ENCODE measurements around the gene SLC43A3.
"Not testable (repeated sequence)": the region's sequence is repeated elsewhere in the genome, so short reads cannot be mapped to it uniquely, and the experiment has no call there.

The SLC43A3 gene

DNA sequence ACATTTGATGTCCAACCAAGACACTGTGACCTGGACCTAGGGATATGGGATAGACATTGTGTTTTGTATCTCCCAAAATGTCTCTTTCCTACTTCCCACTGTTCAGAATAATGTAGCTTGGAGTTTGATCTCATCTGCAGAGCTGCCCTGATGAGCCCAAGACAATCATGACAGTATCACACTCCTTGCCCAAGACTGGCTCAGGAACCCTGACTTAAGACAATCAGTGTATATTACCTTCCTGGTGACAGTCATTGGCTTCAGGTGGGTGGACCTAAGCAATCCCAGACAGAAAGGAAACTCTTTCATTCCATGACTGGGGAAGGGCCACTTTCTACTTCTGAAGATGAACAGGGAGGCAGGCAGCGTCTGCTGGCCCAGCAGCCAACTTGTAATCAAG, 19.1 kb upstream of the SLC43A3 start:
- Mint-ChIP-seq H3K36me3 (ENCODE audit: low read depth) (no peaks in the 10 kb centered on the region), H3K27ac (no peak overlapping the region), H3K4me3 (no peak overlapping the region), H3K27me3 (ENCODE audit: low read depth) (peaks cover 14% of the 10 kb centered on the region), H3K4me1 (no peaks in the 10 kb centered on the region), H3K9me3 (no peaks in the 10 kb centered on the region)
- TF ChIP-seq, protein P1, sequence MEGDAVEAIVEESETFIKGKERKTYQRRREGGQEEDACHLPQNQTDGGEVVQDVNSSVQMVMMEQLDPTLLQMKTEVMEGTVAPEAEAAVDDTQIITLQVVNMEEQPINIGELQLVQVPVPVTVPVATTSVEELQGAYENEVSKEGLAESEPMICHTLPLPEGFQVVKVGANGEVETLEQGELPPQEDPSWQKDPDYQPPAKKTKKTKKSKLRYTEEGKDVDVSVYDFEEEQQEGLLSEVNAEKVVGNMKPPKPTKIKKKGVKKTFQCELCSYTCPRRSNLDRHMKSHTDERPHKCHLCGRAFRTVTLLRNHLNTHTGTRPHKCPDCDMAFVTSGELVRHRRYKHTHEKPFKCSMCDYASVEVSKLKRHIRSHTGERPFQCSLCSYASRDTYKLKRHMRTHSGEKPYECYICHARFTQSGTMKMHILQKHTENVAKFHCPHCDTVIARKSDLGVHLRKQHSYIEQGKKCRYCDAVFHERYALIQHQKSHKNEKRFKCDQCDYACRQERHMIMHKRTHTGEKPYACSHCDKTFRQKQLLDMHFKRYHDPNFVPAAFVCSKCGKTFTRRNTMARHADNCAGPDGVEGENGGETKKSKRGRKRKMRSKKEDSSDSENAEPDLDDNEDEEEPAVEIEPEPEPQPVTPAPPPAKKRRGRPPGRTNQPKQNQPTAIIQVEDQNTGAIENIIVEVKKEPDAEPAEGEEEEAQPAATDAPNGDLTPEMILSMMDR (IDR thresholded peaks at IDR 0.05; ENCODE audit: unreplicated experiment in 3 of 3): no peak

DNA sequence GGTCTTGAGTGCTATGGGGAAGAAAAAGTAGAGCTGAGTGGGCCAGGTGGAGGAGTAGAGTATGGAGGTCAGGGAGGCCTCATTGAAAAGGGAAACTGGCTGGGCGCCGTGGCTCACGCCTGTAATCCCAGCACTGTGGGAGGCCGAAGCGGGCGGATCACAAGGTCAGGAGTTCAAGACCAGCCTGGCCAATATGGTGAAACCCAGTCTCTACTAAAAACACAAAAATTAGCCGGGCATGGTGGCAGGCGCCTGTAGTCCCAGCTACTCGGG, 18.1 kb upstream of the SLC43A3 start:
- H3K36me3 Mint-ChIP-seq (ENCODE audit: low read depth); H3K4me3 Mint-ChIP-seq; H3K9me3 Mint-ChIP-seq; H3K27ac Mint-ChIP-seq; H3K4me1 Mint-ChIP-seq; H3K27me3 Mint-ChIP-seq (ENCODE audit: low read depth): not testable (repeated sequence)

DNA sequence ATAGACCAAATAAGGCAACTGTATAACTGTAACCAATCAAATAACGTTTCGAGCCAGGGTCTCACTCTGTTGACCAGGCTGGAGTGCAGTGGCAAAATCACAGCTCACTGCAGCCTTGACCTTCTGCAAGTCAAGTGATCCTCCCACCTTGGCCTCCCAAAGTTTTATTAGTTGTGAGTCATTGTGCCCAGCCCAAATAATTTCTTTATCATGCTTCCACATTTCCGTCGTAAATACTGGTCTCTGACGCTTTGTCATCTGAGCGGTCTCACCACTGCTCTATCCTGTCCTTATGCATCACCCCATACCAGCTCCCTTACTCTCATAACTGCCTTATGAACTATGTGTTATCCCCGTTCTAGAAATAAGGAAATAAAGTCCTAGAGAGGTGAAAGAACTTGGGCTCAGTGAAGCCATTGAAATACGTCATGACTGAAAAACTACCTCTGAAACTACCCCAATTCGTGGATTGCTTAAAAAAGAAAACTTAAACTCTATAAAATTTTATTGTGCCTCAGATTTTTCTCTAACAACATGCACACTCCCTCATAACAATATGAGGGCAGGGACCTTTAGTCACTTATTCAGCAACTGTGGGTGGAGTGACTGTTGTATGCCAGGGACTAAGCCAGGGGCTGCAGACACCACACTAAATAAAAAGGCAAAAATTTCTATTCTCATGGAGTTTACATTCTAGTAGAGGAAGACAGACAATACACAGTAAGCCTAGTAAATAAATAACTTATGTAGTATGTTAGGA, 17.6 kb upstream of the SLC43A3 start:
- H3K9me3 Mint-ChIP-seq: no peaks in the 10 kb centered on the region
- TF ChIP-seq, protein P1 (IDR thresholded peaks at IDR 0.05; ENCODE audit: unreplicated experiment in 3 of 3): no peak
- H3K27ac Mint-ChIP-seq: no peak overlapping the region
- no peaks in the 10 kb centered on the region for H3K36me3 Mint-ChIP-seq (ENCODE audit: low read depth)
- no peaks in the 10 kb centered on the region for H3K4me1 Mint-ChIP-seq
- H3K4me3 Mint-ChIP-seq: no peak overlapping the region
- H3K27me3 Mint-ChIP-seq (ENCODE audit: low read depth): peaks cover 4% of the 10 kb centered on the region

DNA sequence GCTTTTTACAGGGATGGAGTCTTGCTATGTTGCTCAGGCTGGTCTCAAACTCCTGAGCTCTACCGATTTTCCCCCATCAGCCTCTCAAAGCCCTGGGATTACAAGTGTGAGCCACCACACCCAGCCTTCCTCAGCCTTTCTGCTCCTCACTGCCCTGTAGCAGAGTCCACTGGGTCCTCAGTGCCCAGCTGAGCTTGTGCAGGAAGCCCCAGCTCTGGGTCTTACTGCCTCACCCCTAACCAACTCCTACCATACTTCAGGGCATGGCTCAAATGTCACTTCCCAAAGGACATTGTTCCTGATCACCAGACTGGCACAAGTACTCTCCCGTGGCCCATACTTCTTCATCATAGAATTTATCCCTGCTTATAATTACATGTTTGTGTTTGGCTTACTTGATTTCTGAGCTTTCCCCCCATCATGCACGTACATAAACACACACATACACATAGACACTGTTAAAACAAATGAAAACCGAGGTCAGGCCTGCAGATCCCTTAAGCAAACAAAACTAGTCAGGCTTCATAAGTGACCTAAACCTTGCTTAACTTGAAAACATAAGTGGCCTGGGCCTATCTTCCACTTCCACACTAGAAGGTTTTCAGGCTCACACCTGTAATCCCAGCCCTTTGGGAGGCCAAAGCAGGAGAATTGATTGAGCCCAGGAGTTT, 14.0 kb upstream of the SLC43A3 start:
- Mint-ChIP-seq H3K36me3 (ENCODE audit: low read depth) (no peaks in the 10 kb centered on the region), H3K27me3 (ENCODE audit: low read depth) (peaks cover 7% of the 10 kb centered on the region), H3K27ac (no peak overlapping the region), H3K4me3 (no peak overlapping the region), H3K4me1 (no peaks in the 10 kb centered on the region), H3K9me3 (no peaks in the 10 kb centered on the region)
- TF ChIP-seq, protein P1 (IDR thresholded peaks at IDR 0.05; ENCODE audit: unreplicated experiment in 3 of 3): no peak

DNA sequence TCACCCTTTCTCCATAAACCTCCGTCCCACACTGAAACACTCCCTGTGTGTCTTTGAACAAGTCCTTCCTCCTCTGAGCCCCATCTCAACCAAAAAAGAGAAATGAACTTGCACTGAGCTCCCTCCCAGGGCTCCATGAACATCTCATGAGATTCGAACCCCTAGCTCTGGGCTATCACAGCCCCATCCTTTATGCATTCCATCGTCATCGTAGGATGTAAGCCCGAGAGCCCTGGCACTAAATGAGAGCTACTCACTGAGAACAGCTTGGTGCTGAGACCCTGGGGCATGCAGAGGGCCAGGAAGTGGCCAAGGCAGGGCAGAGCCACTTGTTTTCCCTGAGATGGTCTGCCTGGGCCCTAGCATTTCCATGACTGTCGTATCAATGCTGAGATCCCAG, 12.9 kb upstream of the SLC43A3 start:
- no peak overlapping the region for H3K4me3 Mint-ChIP-seq
- TF ChIP-seq, protein P1 (IDR thresholded peaks at IDR 0.05; ENCODE audit: unreplicated experiment in 3 of 3): no peak
- H3K4me1 Mint-ChIP-seq: no peaks in the 10 kb centered on the region
- H3K36me3 Mint-ChIP-seq (ENCODE audit: low read depth): no peaks in the 10 kb centered on the region
- no peaks in the 10 kb centered on the region for H3K9me3 Mint-ChIP-seq
- no peak overlapping the region for H3K27ac Mint-ChIP-seq
- H3K27me3 Mint-ChIP-seq (ENCODE audit: low read depth): peaks cover 12% of the 10 kb centered on the region

DNA sequence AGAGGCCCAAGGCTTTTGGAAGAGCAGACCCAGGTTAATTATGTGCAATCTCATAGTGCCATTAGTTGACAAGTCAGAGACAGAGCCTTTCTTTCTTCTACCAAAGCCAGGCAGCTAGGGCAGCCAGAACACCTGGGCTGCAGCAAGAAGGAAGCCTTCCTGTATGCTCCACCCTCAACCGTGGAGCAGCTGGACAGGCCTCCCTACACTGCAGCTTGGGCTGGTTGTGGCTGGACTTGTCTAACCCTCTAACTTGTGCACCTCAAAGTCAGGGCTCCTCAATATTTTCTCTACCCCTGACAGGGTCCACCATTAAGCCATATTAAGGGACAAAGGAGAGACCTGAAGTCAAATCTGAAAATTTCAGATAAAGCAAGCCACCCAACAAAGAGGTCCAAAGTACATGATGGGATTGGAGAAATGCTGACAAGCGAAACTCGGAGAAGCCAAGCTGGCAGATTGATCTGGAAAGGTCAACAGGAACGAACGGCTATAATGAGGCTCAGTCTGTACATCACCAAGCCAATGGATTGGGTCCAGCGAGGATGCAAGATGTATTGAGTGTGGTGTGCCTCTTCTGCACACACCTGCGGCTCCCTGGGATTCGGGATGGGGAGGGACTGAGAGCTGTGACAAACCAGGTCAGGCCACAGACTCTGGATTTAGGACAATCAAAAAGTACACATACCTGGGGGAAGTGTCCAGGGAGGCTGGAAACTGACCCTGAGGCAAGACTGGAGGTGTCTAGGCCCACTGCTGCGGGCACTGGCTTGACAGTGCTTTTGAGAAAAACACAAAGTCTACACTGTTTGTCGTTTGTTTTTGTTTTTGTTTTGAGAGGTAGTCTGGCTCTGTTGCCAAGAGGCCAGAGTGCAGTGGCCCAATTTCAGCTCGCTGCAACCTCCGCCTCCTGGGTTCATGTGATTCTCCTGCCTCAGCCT, 11.7 kb upstream of the SLC43A3 start:
- no peaks in the 10 kb centered on the region for H3K4me1 Mint-ChIP-seq
- TF ChIP-seq, protein P1 (IDR thresholded peaks at IDR 0.05; ENCODE audit: unreplicated experiment in 3 of 3): no peak
- H3K27ac Mint-ChIP-seq: no peak overlapping the region
- no peaks in the 10 kb centered on the region for H3K36me3 Mint-ChIP-seq (ENCODE audit: low read depth)
- H3K27me3 Mint-ChIP-seq (ENCODE audit: low read depth): peaks cover 23% of the 10 kb centered on the region
- no peak overlapping the region for H3K4me3 Mint-ChIP-seq
- H3K9me3 Mint-ChIP-seq: no peaks in the 10 kb centered on the region
